Progenitor cell of endocrine pancreas (in vitro differentiated cells): ENCODE results near the gene MAPRE3. TPM values are rescaled to one million over a fixed set of nuclear protein-coding genes. Genes with fewer than 3 reads are reported as not detected.

Experiments
- DNase-seq: peaks from one replicate; pipeline ENCODE4 v3.0.0; 2021; ENCODE audit warnings: low spot score; ENCODE audit not compliant: unreplicated experiment
- H3K27ac Mint-ChIP-seq: 2 replicates; pipeline ENCODE4 v1.8.0; 2021; ENCODE audit warnings: mild to moderate bottlenecking, moderate library complexity, mixed read lengths
- H3K27me3 Mint-ChIP-seq: 2 replicates; pipeline ENCODE4 v1.8.0; 2021; ENCODE audit warnings: mixed read lengths
- H3K36me3 Mint-ChIP-seq: 2 replicates; pipeline ENCODE4 v1.8.0; 2022; ENCODE audit warnings: mixed read lengths; ENCODE audit not compliant: insufficient read depth
- H3K4me1 Mint-ChIP-seq: 2 replicates; pipeline ENCODE4 v1.8.0; 2021; ENCODE audit warnings: low read depth, mixed read lengths
- H3K4me3 Mint-ChIP-seq: 2 replicates; pipeline ENCODE4 v1.8.0; 2021; ENCODE audit warnings: low read depth, mild to moderate bottlenecking, moderate library complexity, mixed read lengths
- H3K9me3 Mint-ChIP-seq: 2 replicates; pipeline ENCODE4 v1.8.0; 2021; ENCODE audit warnings: low read depth, mixed read lengths
- CTCF ChIP-seq: fragments of 200-600 bp; sonication (generic); IDR thresholded peaks from one replicate; pipeline ENCODE4 v1.5.0; 2021; ENCODE audit warnings: antibody characterized with exemption, mild to moderate bottlenecking; ENCODE audit not compliant: unreplicated experiment
- total RNA-seq: library from RNA; stranded (reverse); gene quantifications from 2 replicates; pipeline ENCODE4 v1.2.1, GENCODE V29; 2021

MAPRE3 gene
- total RNA-seq, 1 donor from 2014 or later, result 18.6 TPM

GRCh38 chr2:27053321-27053720 lies 82.9 kb downstream of the MAPRE3 start:
- Mint-ChIP-seq H3K9me3 (no peaks in the 10 kb centered on the region), H3K4me3 (peak overlapping the region; percentile 93), H3K4me1 (peaks cover 13% of the 10 kb centered on the region), H3K27me3 (no peaks in the 10 kb centered on the region), H3K27ac (no peak overlapping the region), H3K36me3 (peaks cover 21% of the 10 kb centered on the region)
- TF ChIP-seq CTCF, result no peak
- DNase-seq, result no peak

- no peak for TF ChIP-seq CTCF
- H3K9me3 Mint-ChIP-seq, result no peaks in the 10 kb centered on the region
- no peak overlapping the region for H3K27ac Mint-ChIP-seq
- peaks cover 21% of the 10 kb centered on the region for H3K36me3 Mint-ChIP-seq
- peaks cover 13% of the 10 kb centered on the region for H3K4me1 Mint-ChIP-seq
- no peak for DNase-seq
- H3K27me3 Mint-ChIP-seq, result no peaks in the 10 kb centered on the region
- peak overlapping the region; percentile 7 for H3K4me3 Mint-ChIP-seq
These were observed 83.3 kb downstream of the MAPRE3 start for GRCh38 chr2:27053776-27054175.

- peaks cover 10% of the 10 kb centered on the region for H3K4me1 Mint-ChIP-seq
- no peak overlapping the region for H3K4me3 Mint-ChIP-seq
- H3K27me3 Mint-ChIP-seq, result no peaks in the 10 kb centered on the region
- no peak for TF ChIP-seq CTCF
- DNase-seq, result no peak
- H3K9me3 Mint-ChIP-seq, result no peaks in the 10 kb centered on the region
- H3K36me3 Mint-ChIP-seq, result peaks cover 21% of the 10 kb centered on the region
- H3K27ac Mint-ChIP-seq, result no peak overlapping the region
These were observed 84.3 kb downstream of the MAPRE3 start for GRCh38 chr2:27054721-27055120.

GRCh38 chr2:27057184-27057583 lies 86.7 kb downstream of the MAPRE3 start:
- Mint-ChIP-seq H3K27me3 (no peaks in the 10 kb centered on the region), H3K36me3 (peaks cover 15% of the 10 kb centered on the region), H3K4me1 (peaks cover 2% of the 10 kb centered on the region)

GRCh38 chr2:27058210-27058609 lies 87.8 kb downstream of the MAPRE3 start:
- H3K36me3 Mint-ChIP-seq, result peaks cover 18% of the 10 kb centered on the region
- no peak for DNase-seq
- no peaks in the 10 kb centered on the region for H3K4me1 Mint-ChIP-seq
- no peak overlapping the region for H3K27ac Mint-ChIP-seq
- H3K27me3 Mint-ChIP-seq, result no peaks in the 10 kb centered on the region
- TF ChIP-seq CTCF, result no peak
- H3K9me3 Mint-ChIP-seq, result no peaks in the 10 kb centered on the region
- H3K4me3 Mint-ChIP-seq, result no peak overlapping the region

More at GRCh38 chr2:27057184-27057583, 86.7 kb downstream of the MAPRE3 start:
- TF ChIP-seq CTCF, result no peak
- Mint-ChIP-seq H3K4me3 (no peak overlapping the region), H3K27ac (no peak overlapping the region), H3K9me3 (no peaks in the 10 kb centered on the region)
- no peak for DNase-seq
